ENCODE results near the gene PTPRT.

- TF ChIP-seq CTCF (conservative IDR thresholded peaks at IDR 0.05; ENCODE audit: low read depth, low read length): no peak
- TF ChIP-seq EZH2 (IDR thresholded peaks at IDR 0.05; ENCODE audit: low read length, unreplicated experiment): no peak
- TF ChIP-seq EZH2phosphoT487 (IDR thresholded peaks at IDR 0.05; ENCODE audit: borderline replicate concordance, low read length): no peak
Measured at GRCh38 chr20:43194137-43194536, 4.4 kb upstream of the PTPRT start.

Data from PC-3 (cell line).